Activated gamma-delta T cell treated with anti-CD3 and anti-CD28 coated beads, Interleukin-2, amount 50 U/mL, for 16 hours (primary cell): Measurements from ENCODE around the gene MBIP.

Experiments used
- DNase-seq: peaks from one replicate; pipeline ENCODE4 v3.0.0-alpha.2; 2020; ENCODE audit warnings: low read depth

The MBIP gene

GRCh38 chr14:36260970-36261640, 59.3 kb downstream of the MBIP start:
- no peak for DNase-seq

GRCh38 chr14:36258241-36258640, 62.2 kb downstream of the MBIP start:
- no peak for DNase-seq

- DNase-seq: no peak
Measured at GRCh38 chr14:36256126-36256801, 64.2 kb downstream of the MBIP start.

DNA sequence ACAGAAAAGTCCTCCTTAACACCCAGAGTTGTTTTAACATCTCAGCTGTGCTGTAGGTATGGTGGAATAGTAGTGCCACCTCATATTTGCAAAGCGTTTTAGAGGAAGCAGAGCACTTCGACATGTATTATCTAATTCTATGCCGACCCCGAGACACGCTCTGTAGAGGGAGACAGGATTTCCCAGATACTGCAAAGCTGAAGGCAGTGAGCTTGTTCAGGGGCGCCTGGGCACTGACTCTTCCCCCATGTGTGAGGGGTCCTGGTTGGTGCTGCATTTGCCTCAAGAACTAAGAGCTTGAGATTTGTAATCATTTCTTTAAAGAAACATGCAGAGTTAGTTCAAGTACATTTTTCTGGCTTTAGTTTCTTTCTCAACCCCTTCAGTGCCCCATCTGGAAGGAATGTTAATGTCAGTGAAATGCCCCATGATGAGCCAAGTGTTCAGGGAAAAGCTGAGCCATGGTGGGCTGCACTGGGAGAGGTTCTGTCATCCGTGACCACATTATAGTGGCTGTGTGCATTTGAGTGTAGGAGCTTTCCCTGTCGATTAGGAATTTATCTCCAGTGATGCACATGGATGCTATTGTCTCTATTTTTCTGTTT, 66.3 kb downstream of the MBIP start:
- no peak for DNase-seq
